C1 segment of cervical spinal cord (tissue), 14 donors: ENCODE data around the gene A2ML1.
"Not testable (repeated sequence)": the region's sequence is repeated elsewhere in the genome, so short reads cannot be mapped to it uniquely, and the experiment has no call there.

Experiments used
- DNase-seq, 14 donors: peaks; one replicate each; lab custom pipeline; 2025; lab: John Stamatoyannopoulos, UW

Gene A2ML1

GRCh38 chr12:8906266-8907180, 84.1 kb downstream of the A2ML1 start:
- DNase-seq = no peak

- DNase-seq = no peak
Measured at GRCh38 chr12:8907513-8907912, 85.1 kb downstream of the A2ML1 start.

GRCh38 chr12:8909752-8910151, 87.3 kb downstream of the A2ML1 start:
- no peak for DNase-seq

GRCh38 chr12:8911606-8912268, 89.3 kb downstream of the A2ML1 start:
- no peak for DNase-seq

GRCh38 chr12:8912914-8913313, 90.5 kb downstream of the A2ML1 start:
- DNase-seq = peak in 1 of 14 donors; percentile 19

- peak in 1 of 14 donors; percentile 72 for DNase-seq
Measured at GRCh38 chr12:8913702-8914032, 91.2 kb downstream of the A2ML1 start.

- peak; percentile 5 to 82 (median 62) for DNase-seq
Measured at GRCh38 chr12:8914033-8914715, 91.8 kb downstream of the A2ML1 start, which contains the start of gene PHC1. Gene PHC1, plus strand, starts transcription at chr12:8914509. Its CDS starts 3,169 bp downstream, at chr12:8917678.

- peak in 10 of 14 donors; percentile 1 to 56 (median 40) for DNase-seq
Measured at GRCh38 chr12:8914716-8915526, 92.5 kb downstream of the A2ML1 start.

GRCh38 chr12:8916154-8916553, 93.7 kb downstream of the A2ML1 start:
- no peak for DNase-seq

- DNase-seq = no peak
Measured at GRCh38 chr12:8917031-8917430, 94.6 kb downstream of the A2ML1 start.

- DNase-seq = no peak
Measured at GRCh38 chr12:8917751-8918150, 95.3 kb downstream of the A2ML1 start.

- DNase-seq = not testable (repeated sequence)
Measured at GRCh38 chr12:8919643-8920042, 97.2 kb downstream of the A2ML1 start.

- no peak for DNase-seq
Measured at GRCh38 chr12:8922544-8922943, 100.1 kb downstream of the A2ML1 start.
